Calu3 (cell line): ENCODE results near the gene CBX4. TPM values are rescaled to one million over a fixed set of nuclear protein-coding genes. Genes with fewer than 3 reads are reported as not detected.

Experiments
- BruUV-seq: library from RNA; stranded (reverse); fragments of 400-500 nt; replicated peaks from 2 replicates; lab custom pipeline; 2021; lab: Mats Ljungman, UMichigan
- CTCF ChIA-PET: fragments of 300-600 bp; sonication (Branson Sonifier 250); formaldehyde crosslinking; loops from one replicate; lab custom pipeline; 2022; ENCODE audit warnings: antibody characterized with exemption; lab: Charles Lee
- DNase-seq: peaks from one replicate; pipeline ENCODE4 v3.0.0; 2022
- H3K27ac Mint-ChIP-seq: one replicate; pipeline ENCODE4 v1.8.0; 2022; ENCODE audit warnings: mixed read lengths; ENCODE audit not compliant: unreplicated experiment
- H3K27me3 Mint-ChIP-seq: one replicate; pipeline ENCODE4 v1.8.0; 2022; ENCODE audit warnings: mixed read lengths; ENCODE audit not compliant: unreplicated experiment
- H3K36me3 Mint-ChIP-seq: one replicate; pipeline ENCODE4 v1.8.0; 2022; ENCODE audit warnings: mild to moderate bottlenecking, moderate library complexity, mixed read lengths; ENCODE audit not compliant: insufficient read depth, unreplicated experiment
- H3K4me1 Mint-ChIP-seq: one replicate; pipeline ENCODE4 v1.8.0; 2022; ENCODE audit warnings: mild to moderate bottlenecking, low read depth, mixed read lengths; ENCODE audit not compliant: unreplicated experiment
- H3K4me3 Mint-ChIP-seq: one replicate; pipeline ENCODE4 v1.8.0; 2022; ENCODE audit warnings: mild to moderate bottlenecking, low read depth, moderate library complexity, mixed read lengths; ENCODE audit not compliant: unreplicated experiment
- H3K9me3 Mint-ChIP-seq: one replicate; pipeline ENCODE4 v1.8.0; 2022; ENCODE audit warnings: low read depth, mixed read lengths; ENCODE audit not compliant: unreplicated experiment
- CTCF ChIP-seq: fragments of 200-600 bp; IDR thresholded peaks from one replicate; pipeline ENCODE4 v1.8.0; 2022; ENCODE audit warnings: antibody characterized with exemption; ENCODE audit not compliant: unreplicated experiment
- intact Hi-C: fragments of 100-400 bp; cut with micrococcal nuclease; formaldehyde crosslinking; loops from one replicate; pipeline ENCODE4 v1.10.0; 2022; ENCODE audit not compliant: unreplicated experiment
- total RNA-seq: library from RNA; stranded (reverse); gene quantifications from 2 replicates; pipeline ENCODE4 v1.2.3, GENCODE V29; 2022

CBX4 gene
- total RNA-seq, 1 experiment from 2014 or later = 40.2 TPM

GRCh38 chr17:79788455-79788854, 50.8 kb downstream of the CBX4 start:
- CTCF ChIA-PET = no interaction called here
- no peak for DNase-seq
- Mint-ChIP-seq H3K36me3 (no peaks in the 10 kb centered on the region), H3K4me1 (no peaks in the 10 kb centered on the region), H3K9me3 (no peaks in the 10 kb centered on the region), H3K27ac (no peak overlapping the region), H3K4me3 (no peak overlapping the region), H3K27me3 (peaks cover 29% of the 10 kb centered on the region)
- no TSS peak for BruUV-seq
- intact Hi-C loops = no loop called here
- no peak for TF ChIP-seq CTCF

DNA sequence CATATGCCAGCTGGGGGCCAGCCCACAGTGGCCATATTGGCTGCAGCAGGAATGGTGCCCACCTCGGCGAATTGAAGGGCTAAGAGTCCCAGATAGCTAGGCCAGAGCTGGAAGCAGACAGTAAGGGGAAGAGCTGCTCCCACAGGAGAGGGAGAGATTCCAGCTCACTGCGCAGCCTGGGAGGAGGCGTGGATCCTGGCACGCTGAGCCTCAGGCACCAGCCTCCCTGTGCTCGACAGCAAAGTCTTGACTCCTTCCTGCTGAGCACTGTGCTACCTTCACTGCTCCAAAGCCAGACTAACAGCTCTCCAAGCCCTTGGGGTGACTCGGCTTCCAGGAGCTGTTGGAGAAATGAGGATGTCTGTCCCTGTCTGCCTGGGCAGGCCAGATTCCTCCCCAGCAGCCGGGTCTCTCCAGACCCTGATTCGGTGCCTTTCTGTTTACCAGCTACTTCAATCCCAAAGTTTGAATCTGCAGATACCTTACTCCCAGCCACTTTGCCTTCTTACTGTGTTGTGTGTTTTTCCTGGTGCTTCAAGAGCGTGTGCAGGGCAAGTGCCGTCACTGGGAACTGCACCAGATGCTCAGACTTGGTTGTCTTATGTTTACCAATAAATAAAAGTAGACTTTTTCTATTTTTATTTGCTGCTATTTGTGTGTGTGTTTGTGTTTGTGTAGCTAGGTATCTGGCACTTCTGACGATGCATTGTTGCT, 52.2 kb downstream of the CBX4 start:
- Mint-ChIP-seq H3K36me3 (peaks cover 4% of the 10 kb centered on the region), H3K27me3 (peaks cover 29% of the 10 kb centered on the region), H3K4me3 (no peak overlapping the region), H3K4me1 (no peaks in the 10 kb centered on the region), H3K27ac (no peak overlapping the region), H3K9me3 (no peaks in the 10 kb centered on the region)
- CTCF ChIA-PET = interaction anchor here (0.5 to 1.3 kb wide), 3 partner anchors 24 to 798 kb away, joined by 3 read pairs; no protein-coding TSS in a partner anchor
- BruUV-seq = no TSS peak
- intact Hi-C loops = no loop called here
- no peak for DNase-seq
- TF ChIP-seq CTCF = no peak

DNA sequence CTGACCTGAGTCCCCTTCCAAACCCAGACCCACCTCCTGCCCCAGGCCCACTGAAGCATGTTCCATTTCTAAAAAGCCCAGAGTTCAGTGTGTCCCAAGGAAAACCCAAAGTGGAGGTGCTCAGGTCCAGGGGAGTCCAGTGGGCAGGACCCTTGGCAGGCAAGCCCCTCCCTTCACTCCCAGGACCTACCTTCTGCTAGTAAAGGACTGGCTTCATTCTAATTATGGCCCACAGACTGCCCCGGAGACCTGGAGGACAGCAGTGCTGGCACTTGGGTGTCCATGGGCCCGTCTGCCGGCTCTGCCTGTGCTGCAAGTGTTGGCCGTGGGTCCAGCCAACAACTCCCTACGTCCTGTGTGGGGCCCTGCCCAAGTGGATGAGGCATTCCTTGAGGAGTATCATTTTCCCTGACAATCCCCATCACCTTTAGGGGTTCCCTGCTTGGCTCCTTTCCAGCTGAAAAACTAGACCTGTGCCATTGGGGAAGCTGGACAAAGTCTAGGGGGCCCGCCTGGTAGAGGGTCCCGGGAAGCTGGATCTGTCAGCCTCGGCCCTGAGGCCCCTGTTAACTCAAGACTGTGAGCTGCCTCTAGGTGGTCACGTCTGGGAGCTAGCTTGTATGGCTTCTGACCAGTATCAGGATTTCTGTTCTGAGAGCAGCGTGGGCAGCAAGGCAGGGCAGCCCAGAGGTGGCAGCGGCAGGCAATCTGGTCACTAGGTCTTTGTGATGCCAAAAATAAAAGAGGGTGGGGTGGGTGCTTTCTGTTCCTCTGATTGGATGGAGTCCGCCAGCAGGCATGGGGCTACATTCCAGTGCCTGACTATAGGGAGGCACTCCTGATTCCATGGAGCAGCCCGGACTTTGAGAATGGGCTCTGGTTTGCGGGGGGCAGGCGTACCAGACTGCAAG, 53.1 kb downstream of the CBX4 start:
- DNase-seq = no peak
- Mint-ChIP-seq H3K4me1 (no peaks in the 10 kb centered on the region), H3K27ac (no peak overlapping the region), H3K27me3 (peaks cover 29% of the 10 kb centered on the region), H3K36me3 (peaks cover 8% of the 10 kb centered on the region), H3K4me3 (no peak overlapping the region), H3K9me3 (no peaks in the 10 kb centered on the region)
- CTCF ChIA-PET = interaction anchor here (0.5 to 1.3 kb wide), 3 partner anchors 24 to 799 kb away, joined by 3 read pairs; no protein-coding TSS in a partner anchor
- BruUV-seq = no TSS peak
- intact Hi-C loops = no loop called here
- TF ChIP-seq CTCF = no peak

GRCh38 chr17:79785017-79785899, 54.0 kb downstream of the CBX4 start:
- no peak overlapping the region for H3K4me3 Mint-ChIP-seq
- no peaks in the 10 kb centered on the region for H3K4me1 Mint-ChIP-seq
- CTCF ChIA-PET = interaction anchor here (0.6 kb wide), 1 partner anchor 1799 kb away, joined by 3 read pairs; no protein-coding TSS in a partner anchor
- H3K36me3 Mint-ChIP-seq = peaks cover 8% of the 10 kb centered on the region
- H3K27me3 Mint-ChIP-seq = peaks cover 20% of the 10 kb centered on the region
- H3K9me3 Mint-ChIP-seq = no peaks in the 10 kb centered on the region
- TF ChIP-seq CTCF = no peak
- intact Hi-C loops = no loop called here
- no peak for DNase-seq
- no peak overlapping the region for H3K27ac Mint-ChIP-seq
- BruUV-seq = no TSS peak
